IMR-90 (cell line): ENCODE measurements around the gene LGALS1. TPM values are rescaled to one million over a fixed set of nuclear protein-coding genes. Genes with fewer than 3 reads are reported as not detected.

Source experiments
- ATAC-seq: fragments of 200-7000 bp; cut with Tn5 transposase; 2 replicates; pipeline ENCODE4 v1.9.1; 2020; ENCODE audit warnings: low read depth, mild to moderate bottlenecking, moderate library complexity
- BruUV-seq: library from RNA; stranded (reverse); fragments of 400-500 nt; replicated peaks from 2 replicates; lab custom pipeline; 2021; lab: Mats Ljungman, UMichigan
- CTCF ChIA-PET: fragments of 300-600 bp; formaldehyde crosslinking; extraction: SDS; loops from one replicate; lab custom pipeline; 2021; ENCODE audit warnings: antibody characterized with exemption; lab: Yijun Ruan, JAX
- POLR2A ChIA-PET: fragments of 300-600 bp; sonication (Branson Sonifier 250); formaldehyde crosslinking; loops from one replicate; lab custom pipeline; 2022; ENCODE audit warnings: antibody characterized with exemption; ENCODE audit not compliant: unreplicated experiment; lab: Charles Lee
- DNase-seq: peaks from one replicate; pipeline ENCODE4 v3.0.0; 2013
- H2AFZ ChIP-seq: replicated peaks from 2 replicates; pipeline ENCODE3; 2013; ENCODE audit warnings: low read length, mild to moderate bottlenecking; ENCODE audit not compliant: poor library complexity
- H2AK5ac ChIP-seq: 2 replicates; pipeline ENCODE4 v1.6.1; 2013; ENCODE audit warnings: low read depth, low read length, inconsistent platforms
- H2AK9ac ChIP-seq: replicated peaks from 2 replicates; pipeline ENCODE3; 2013; ENCODE audit warnings: mild to moderate bottlenecking, low read depth, low read length, moderate library complexity; ENCODE audit not compliant: poor library complexity
- H2BK120ac ChIP-seq: 2 replicates; pipeline ENCODE4 v1.6.1; 2013; ENCODE audit warnings: low read depth, low read length, inconsistent platforms
- H2BK15ac ChIP-seq: 3 replicates; pipeline ENCODE4 v1.6.1; 2013; ENCODE audit warnings: low read depth, low read length, inconsistent platforms
- H2BK20ac ChIP-seq: 2 replicates; pipeline ENCODE4 v1.6.1; 2013; ENCODE audit warnings: low read depth, mild to moderate bottlenecking, inconsistent platforms, low read length, moderate library complexity
- H2BK5ac ChIP-seq: 2 replicates; pipeline ENCODE4 v1.6.1; 2013; ENCODE audit warnings: mild to moderate bottlenecking, low read depth, low read length, inconsistent platforms; ENCODE audit not compliant: poor library complexity, severe bottlenecking
- H3K14ac ChIP-seq: replicated peaks from 2 replicates; pipeline ENCODE4 v1.6.1; 2013; ENCODE audit warnings: low read depth, low read length, inconsistent platforms
- H3K18ac ChIP-seq: 2 replicates; pipeline ENCODE4 v1.6.1; 2013; ENCODE audit warnings: low read depth, low read length, control low read depth
- H3K23ac ChIP-seq: 2 replicates; pipeline ENCODE4 v1.6.1; 2013; ENCODE audit warnings: low read depth, low read length, inconsistent platforms
- H3K27ac ChIP-seq: 2 replicates; pipeline ENCODE4 v1.5.1; 2013; ENCODE audit warnings: mild to moderate bottlenecking, control low read depth, low read length; ENCODE audit not compliant: insufficient read depth
- H3K27me3 ChIP-seq: 2 replicates; pipeline ENCODE4 v1.6.1; 2013; ENCODE audit warnings: low read length; ENCODE audit not compliant: control insufficient read depth, insufficient read depth
- H3K36me3 ChIP-seq: 2 replicates; pipeline ENCODE4 v1.6.1; 2013; ENCODE audit warnings: low read length, mixed read lengths; ENCODE audit not compliant: control insufficient read depth, insufficient read depth
- H3K4ac ChIP-seq: 2 replicates; pipeline ENCODE4 v1.6.1; 2013; ENCODE audit warnings: low read depth, low read length, inconsistent platforms
- H3K4me1 ChIP-seq: 2 replicates; pipeline ENCODE4 v1.6.1; 2013; ENCODE audit warnings: low read length, mixed read lengths; ENCODE audit not compliant: control insufficient read depth, insufficient read depth
- H3K4me2 ChIP-seq: 2 replicates; pipeline ENCODE4 v1.6.1; 2013; ENCODE audit warnings: low read depth, mild to moderate bottlenecking, control low read depth, low read length, moderate library complexity
- H3K4me3 ChIP-seq: 2 replicates; pipeline ENCODE4 v1.5.1; 2013; ENCODE audit warnings: low read depth, mild to moderate bottlenecking, control low read depth, low read length, moderate library complexity; ENCODE audit not compliant: insufficient read depth
- H3K56ac ChIP-seq: 2 replicates; pipeline ENCODE4 v1.6.1; 2013; ENCODE audit warnings: low read length, inconsistent platforms; ENCODE audit not compliant: insufficient read depth; ENCODE audit errors: extremely low read depth
- H3K79me1 ChIP-seq, 2 experiments: 2 replicates each; pipeline ENCODE4 v1.6.1; 2013; ENCODE audit warnings: low read length in 2 of 2, inconsistent platforms in 1 of 2, low read depth in 1 of 2
- H3K9ac ChIP-seq: 2 replicates; pipeline ENCODE4 v1.6.1; 2013; ENCODE audit warnings: low read depth, low read length, control low read depth
- H3K9me1 ChIP-seq: 2 replicates; pipeline ENCODE4 v1.6.1; 2013; ENCODE audit warnings: low read length, inconsistent platforms; ENCODE audit not compliant: insufficient read depth
- H3K9me3 ChIP-seq: 2 replicates; pipeline ENCODE4 v1.6.1; 2013; ENCODE audit warnings: low read length; ENCODE audit not compliant: control insufficient read depth, insufficient read depth
- H4K20me1 ChIP-seq: 2 replicates; pipeline ENCODE4 v1.6.1; 2013; ENCODE audit warnings: low read length, inconsistent platforms; ENCODE audit not compliant: insufficient read depth
- H4K5ac ChIP-seq: 2 replicates; pipeline ENCODE4 v1.6.1; 2013; ENCODE audit warnings: mild to moderate bottlenecking, low read depth, low read length, control low read depth
- H4K8ac ChIP-seq, 2 experiments: 2 replicates each; pipeline ENCODE4 v1.6.1; 2013; ENCODE audit warnings: low read depth in 2 of 2, low read length in 2 of 2, control low read depth in 1 of 2, inconsistent platforms in 1 of 2
- H4K91ac ChIP-seq: 2 replicates; pipeline ENCODE4 v1.6.1; 2013; ENCODE audit warnings: low read depth, low read length, inconsistent platforms; ENCODE audit not compliant: insufficient read depth
- BHLHE40 ChIP-seq: fragments of 150-350 bp; IDR thresholded peaks from 2 replicates; pipeline ENCODE4 v1.6.1; 2016; ENCODE audit warnings: mild to moderate bottlenecking, low read depth, low read length
- CEBPB ChIP-seq: IDR thresholded peaks from 2 replicates; pipeline ENCODE4 v1.6.1; 2012; ENCODE audit warnings: low read depth, low read length, improper control_type of control experiment
- CHD1 ChIP-seq: IDR thresholded peaks from 2 replicates; pipeline ENCODE4 v1.6.1; 2012; ENCODE audit warnings: low read depth, low read length, improper control_type of control experiment
- FOS ChIP-seq: fragments of 150-350 bp; IDR thresholded peaks from 2 replicates; pipeline ENCODE4 v1.6.1; 2016; ENCODE audit warnings: low read depth, low read length
- MAFK ChIP-seq: IDR thresholded peaks from 2 replicates; pipeline ENCODE4 v1.6.1; 2012; ENCODE audit warnings: low read depth, low read length, improper control_type of control experiment
- MAZ ChIP-seq: IDR thresholded peaks from 2 replicates; pipeline ENCODE4 v1.6.1; 2012; ENCODE audit warnings: low read depth, mild to moderate bottlenecking, low read length, improper control_type of control experiment, moderate library complexity, borderline replicate concordance
- MXI1 ChIP-seq: IDR thresholded peaks from 2 replicates; pipeline ENCODE4 v1.6.1; 2012; ENCODE audit warnings: low read depth, mild to moderate bottlenecking, low read length, moderate library complexity, borderline replicate concordance
- NFE2L2 ChIP-seq: fragments of 150-350 bp; IDR thresholded peaks from 2 replicates; pipeline ENCODE4 v1.6.1; 2016; ENCODE audit warnings: low read depth, mild to moderate bottlenecking, low read length
- POLR2A ChIP-seq: IDR thresholded peaks from 2 replicates; pipeline ENCODE4 v1.6.1; 2012; ENCODE audit warnings: mild to moderate bottlenecking, low read depth, low read length
- RAD21 ChIP-seq: IDR thresholded peaks from 2 replicates; pipeline ENCODE4 v1.6.1; 2012; ENCODE audit warnings: low read length, improper control_type of control experiment
- RCOR1 ChIP-seq: IDR thresholded peaks from 2 replicates; pipeline ENCODE4 v1.6.1; 2012; ENCODE audit warnings: mild to moderate bottlenecking, low read length, improper control_type of control experiment; ENCODE audit not compliant: insufficient replicate concordance
- RFX5 ChIP-seq: IDR thresholded peaks from 2 replicates; pipeline ENCODE4 v1.8.0; 2012; ENCODE audit warnings: low read depth, mild to moderate bottlenecking, low read length, moderate library complexity
- SMC3 ChIP-seq: fragments of 150-350 bp; IDR thresholded peaks from 2 replicates; pipeline ENCODE4 v1.6.1; 2016; ENCODE audit warnings: low read depth, mild to moderate bottlenecking, antibody characterized with exemption, low read length, moderate library complexity
- WGBS, 2 experiments: methylation state at CpG; one replicate each; pipeline versions ENCODE4 v1.1.5 to v1.1.7; 2013; ENCODE audit warnings: missing lambda C conversion rate in 2 of 2; ENCODE audit not compliant: insufficient read length in 1 of 2; ENCODE audit errors: extremely low coverage in 2 of 2; 5-methylcytosine and 5-hydroxymethylcytosine counted together
- dilution Hi-C: fragments of 300-500 bp; cut with HindIII; formaldehyde crosslinking; loops from one replicate; pipeline ENCODE4 v1.14.3; 2018; ENCODE audit warnings: low sequenced_read_pairs; ENCODE audit not compliant: unreplicated experiment
- in situ Hi-C: fragments of 300-500 bp; cut with MboI; formaldehyde crosslinking; loops from 3 replicates; pipeline ENCODE4 v1.14.3; 2019; ENCODE audit warnings: low sequenced_read_pairs, inconsistent platforms, mixed read lengths
- intact Hi-C: fragments of 100-400 bp; cut with micrococcal nuclease; formaldehyde crosslinking; loops from 2 replicates; pipeline ENCODE4 v1.10.0; 2022
- polyA plus RNA-seq, 3 experiments: library from polyadenylated mRNA; depleted of rRNA; stranded (reverse); fragments of >200 nt; gene quantifications; 2 replicates each; pipeline ENCODE4 v1.2.3, GENCODE V29; 2012; ENCODE audit warnings: low replicate concordance in 1 of 3
- total RNA-seq: library from RNA; depleted of rRNA; stranded (reverse); fragments of >200 nt; gene quantifications from 2 replicates; pipeline ENCODE4 v1.2.3, GENCODE V29; 2012
- TF ChIP-seq, protein P1 (sequence below): fragments of 150-350 bp; IDR thresholded peaks from 2 replicates; pipeline ENCODE4 v1.6.1; 2016; ENCODE audit warnings: low read depth, mild to moderate bottlenecking, low read length, moderate library complexity, borderline replicate concordance
- TF ChIP-seq, protein P2 (sequence below): fragments of 150-350 bp; IDR thresholded peaks from 2 replicates; pipeline ENCODE4 v1.6.1; 2017; ENCODE audit warnings: mild to moderate bottlenecking, antibody characterized with exemption, low read length, low read depth

LGALS1 gene
- total and polyA plus RNA-seq, 2 of the 4 experiments (the other 2 are of a cell fraction): 11,896 to 15,383 TPM

DNA sequence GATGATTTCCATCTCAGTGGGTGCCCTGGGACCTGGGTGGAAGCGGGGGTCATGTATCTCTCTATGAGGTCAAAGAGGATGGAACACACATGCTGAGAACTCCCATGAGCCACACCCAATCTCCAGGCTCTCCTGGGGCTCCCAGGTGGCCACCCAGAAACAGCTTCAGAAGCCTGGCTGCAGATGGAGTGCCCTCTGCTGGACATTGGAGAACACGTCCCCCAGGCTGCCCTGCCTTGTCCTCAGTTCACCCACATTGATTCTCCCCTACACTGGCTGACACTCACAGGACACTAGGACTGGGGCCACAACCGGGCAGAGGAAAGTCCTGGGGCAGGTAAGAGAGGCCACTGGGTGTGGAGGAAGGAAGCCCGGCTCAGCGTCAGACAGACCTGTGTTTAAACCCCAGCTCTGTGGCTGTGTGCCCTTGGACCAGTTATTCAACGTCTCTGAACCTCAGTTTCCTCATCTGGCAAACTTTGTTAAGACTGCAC lies 6.2 kb downstream of the LGALS1 start:
- Histone ChIP-seq H3K4me3 (no peak overlapping the region), H3K27ac (peak overlapping the region; percentile 45; the same call in 1 of the 2 replicates), H3K4ac (peak overlapping the region; percentile 79), H3K27me3 (no peaks in the 10 kb centered on the region), H3K14ac (no peak overlapping the region), H3K4me2 (no peak overlapping the region), H3K56ac (no peak overlapping the region), H3K23ac (no peak overlapping the region), H3K36me3 (peaks cover 24% of the 10 kb centered on the region), H2BK20ac (peak overlapping the region; percentile 79), H3K4me1 (peaks cover 17% of the 10 kb centered on the region), H3K9ac (no peak overlapping the region), H2AFZ (peak overlapping the region; percentile 81), H4K91ac (peak overlapping the region; percentile 63), H4K8ac (peak overlapping the region in 1 of 2 experiments; percentile 60; a peak in 1 of 4 replicates), H2AK5ac (peak overlapping the region; percentile 79), H4K5ac (0 out of 2 replicates have a peak overlapping the region, but pooled peaks have one; percentile 45), H4K20me1 (peaks cover 51% of the 10 kb centered on the region), H2BK5ac (peak overlapping the region; percentile 78), H2BK120ac (peak overlapping the region; percentile 62; the same call in 1 of the 2 replicates), H2BK15ac (peak overlapping the region; percentile 2; the same call in 1 of the 3 replicates), H2AK9ac (peak overlapping the region; percentile 80), H3K18ac (no peak overlapping the region), H3K9me1 (no peaks in the 10 kb centered on the region), H3K79me1 (peaks cover 10 to 35% of the 10 kb centered on the region in 2 experiments; a peak in 3 of 4 replicates), H3K9me3 (no peaks in the 10 kb centered on the region)
- no TSS peak for BruUV-seq
- WGBS, 2 experiments: no CpG with 5 or more reads among the region's 6 CpGs
- intact Hi-C loops (loop anchor here (1.0 to 5.0 kb wide), 4 partner anchors 20 to 111 kb away; no protein-coding TSS in a partner anchor), in situ Hi-C loops (loop anchor here (5.0 kb wide), 1 partner anchor 34 kb away; no protein-coding TSS in a partner anchor), dilution Hi-C loops (no loop called here)
- CTCF ChIA-PET: interaction anchor here (1.0 to 2.0 kb wide), 5 partner anchors 14 to 47 kb away, joined by 3 to 24 read pairs (median 15); no protein-coding TSS in a partner anchor
- peak; percentile 77 for DNase-seq
- POLR2A ChIA-PET: interaction anchor here (1.2 to 2.1 kb wide), 4 partner anchors 23 to 123 kb away, joined by 4 to 15 read pairs (median 10); partner anchors contain the start of genes PDXP and SH3BP1
- peak; percentile 28 for ATAC-seq
- TF ChIP-seq, protein P1, sequence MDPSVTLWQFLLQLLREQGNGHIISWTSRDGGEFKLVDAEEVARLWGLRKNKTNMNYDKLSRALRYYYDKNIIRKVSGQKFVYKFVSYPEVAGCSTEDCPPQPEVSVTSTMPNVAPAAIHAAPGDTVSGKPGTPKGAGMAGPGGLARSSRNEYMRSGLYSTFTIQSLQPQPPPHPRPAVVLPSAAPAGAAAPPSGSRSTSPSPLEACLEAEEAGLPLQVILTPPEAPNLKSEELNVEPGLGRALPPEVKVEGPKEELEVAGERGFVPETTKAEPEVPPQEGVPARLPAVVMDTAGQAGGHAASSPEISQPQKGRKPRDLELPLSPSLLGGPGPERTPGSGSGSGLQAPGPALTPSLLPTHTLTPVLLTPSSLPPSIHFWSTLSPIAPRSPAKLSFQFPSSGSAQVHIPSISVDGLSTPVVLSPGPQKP: no peak
- TF ChIP-seq FOS: no peak
- TF ChIP-seq, protein P2, sequence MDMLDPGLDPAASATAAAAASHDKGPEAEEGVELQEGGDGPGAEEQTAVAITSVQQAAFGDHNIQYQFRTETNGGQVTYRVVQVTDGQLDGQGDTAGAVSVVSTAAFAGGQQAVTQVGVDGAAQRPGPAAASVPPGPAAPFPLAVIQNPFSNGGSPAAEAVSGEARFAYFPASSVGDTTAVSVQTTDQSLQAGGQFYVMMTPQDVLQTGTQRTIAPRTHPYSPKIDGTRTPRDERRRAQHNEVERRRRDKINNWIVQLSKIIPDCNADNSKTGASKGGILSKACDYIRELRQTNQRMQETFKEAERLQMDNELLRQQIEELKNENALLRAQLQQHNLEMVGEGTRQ: no peak
- TF ChIP-seq NFE2L2: no peak
- TF ChIP-seq CHD1: no peak
- TF ChIP-seq SMC3: peak; percentile 96
- no peak for TF ChIP-seq BHLHE40
- no peak for TF ChIP-seq RCOR1
- TF ChIP-seq CEBPB: no peak
- no peak; the same call in 1 of the 2 replicates for TF ChIP-seq MAZ
- TF ChIP-seq POLR2A: no peak
- TF ChIP-seq MAFK: no peak
- peak; percentile 94 for TF ChIP-seq RAD21
- TF ChIP-seq RFX5: no peak
- TF ChIP-seq MXI1: no peak; the same call in 1 of the 2 replicates
